HG03280 (cell line): Measurements from ENCODE around the gene DIS3L2.
"Not testable (repeated sequence)": the region's sequence is repeated elsewhere in the genome, so short reads cannot be mapped to it uniquely, and the experiment has no call there.

ENCODE experiments used
- ATAC-seq: cut with Tn5 transposase; IDR thresholded peaks from one replicate; pipeline ENCODE4 v1.9.1; 2021; ENCODE audit warnings: mild to moderate bottlenecking, moderate library complexity; ENCODE audit not compliant: unreplicated experiment

Gene DIS3L2

GRCh38 chr2:232316461-232317330 lies 355.2 kb downstream of the DIS3L2 start:
- ATAC-seq: no peak

GRCh38 chr2:232318169-232318855 lies 356.8 kb downstream of the DIS3L2 start:
- no peak for ATAC-seq

- ATAC-seq: no peak
Measured at GRCh38 chr2:232319067-232319802, 357.7 kb downstream of the DIS3L2 start.

DNA sequence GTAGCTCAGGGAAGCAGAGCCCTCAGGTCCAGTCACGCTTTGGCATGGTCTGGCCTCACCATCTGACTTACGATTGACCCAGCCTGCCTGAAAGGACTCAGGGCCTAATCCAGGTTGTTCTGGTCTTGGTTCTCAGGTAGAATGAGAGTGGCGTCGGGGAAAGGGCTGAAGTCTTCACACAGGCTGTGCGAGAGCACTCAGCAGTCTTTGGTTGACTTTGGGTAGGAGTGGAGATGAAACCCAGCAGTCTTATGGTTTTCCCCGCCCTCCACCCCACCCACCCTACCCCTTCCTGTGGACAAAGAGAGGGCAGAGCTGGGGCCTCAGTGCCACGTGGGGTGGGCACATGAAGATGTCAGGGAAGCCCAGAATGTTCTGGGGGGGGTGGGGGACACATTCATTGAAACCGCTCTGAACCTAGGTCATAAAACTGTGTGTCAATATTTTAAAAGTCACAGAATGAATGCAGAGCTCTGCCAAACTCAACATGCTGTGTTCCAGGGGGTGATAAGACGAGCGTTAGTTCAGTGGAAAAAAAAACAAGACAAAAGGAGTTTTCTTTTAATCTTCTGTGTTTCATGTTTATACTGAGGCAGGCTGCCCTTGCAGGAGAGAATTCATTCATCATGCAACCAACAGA lies 358.4 kb downstream of the DIS3L2 start:
- ATAC-seq: no peak

- ATAC-seq: no peak
Measured at GRCh38 chr2:232320443-232320803, 358.9 kb downstream of the DIS3L2 start.

GRCh38 chr2:232321156-232321816 lies 359.8 kb downstream of the DIS3L2 start:
- no peak for ATAC-seq

DNA sequence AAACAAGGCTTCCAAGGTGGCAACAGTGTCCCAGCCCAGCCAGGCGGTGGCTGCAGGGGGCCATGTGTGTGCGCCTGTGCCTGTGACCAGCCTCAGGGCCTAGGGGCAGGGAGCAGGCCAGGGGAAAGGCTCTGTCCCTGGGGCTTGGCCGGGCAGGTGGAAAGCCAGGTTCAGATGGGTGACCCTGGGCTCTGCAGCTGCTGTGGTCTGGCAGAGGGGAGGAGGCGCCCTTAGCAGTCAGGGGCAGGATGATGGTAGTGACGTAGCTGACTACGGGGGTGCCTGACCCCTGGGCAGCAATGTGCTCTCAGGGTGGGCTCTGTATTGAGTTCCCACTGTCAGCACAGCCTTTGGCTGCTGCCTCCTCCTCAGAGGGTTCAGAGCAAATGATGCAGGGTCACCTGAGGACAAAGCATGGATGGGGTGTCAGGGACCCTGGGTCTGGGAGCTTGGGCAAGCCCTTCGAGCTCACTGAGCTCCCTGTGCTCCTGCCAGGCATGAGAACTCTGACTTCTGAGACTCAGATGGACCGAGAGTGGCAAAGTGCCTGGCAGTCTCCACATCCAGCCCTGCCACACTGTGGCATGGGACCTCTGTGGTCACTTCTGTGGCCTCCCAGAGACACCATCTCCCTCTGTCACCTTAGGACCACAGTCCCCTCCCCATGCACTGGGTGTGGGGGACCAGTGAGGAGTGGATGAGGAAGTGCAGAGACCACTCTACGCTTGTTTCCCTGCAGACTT lies 360.5 kb downstream of the DIS3L2 start:
- no peak for ATAC-seq

DNA sequence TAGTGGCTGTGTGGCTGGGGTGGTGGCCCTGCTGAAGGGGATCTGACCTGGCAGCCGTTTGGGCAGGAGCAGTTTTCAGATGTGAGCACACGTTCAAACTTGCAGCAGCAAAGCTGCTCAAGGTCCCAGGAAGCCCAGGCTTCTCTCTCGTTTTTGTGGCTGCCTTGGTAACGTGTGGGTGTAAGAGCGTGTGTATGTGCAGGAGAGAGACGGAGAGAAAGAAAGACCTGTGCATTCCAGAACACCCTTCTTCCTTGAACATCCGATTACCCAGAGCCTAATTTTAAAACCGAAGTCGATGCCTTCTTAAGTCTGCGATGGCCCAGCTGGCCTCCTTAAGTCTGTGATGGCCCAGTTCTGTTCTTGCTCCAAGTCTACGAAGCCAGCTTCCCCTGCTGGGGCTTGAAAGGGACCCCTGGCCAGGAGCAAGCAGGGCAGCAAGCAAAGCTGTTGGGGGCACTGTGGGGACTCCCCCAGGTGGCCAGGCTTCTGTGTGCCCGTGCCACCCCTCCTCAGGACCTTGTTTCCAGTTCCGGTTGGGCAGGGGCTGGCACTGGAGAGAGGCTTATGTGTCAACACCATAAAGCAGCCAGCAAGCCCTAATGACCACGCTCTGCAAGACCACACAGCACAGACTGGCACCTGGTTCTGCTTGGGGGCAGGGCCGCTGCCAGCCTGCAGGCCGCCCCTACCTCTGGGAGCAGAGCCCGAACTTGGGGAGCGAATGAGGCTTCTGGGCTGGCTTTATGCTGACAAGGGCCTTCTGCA lies 361.2 kb downstream of the DIS3L2 start:
- ATAC-seq: no peak

- no peak for ATAC-seq
Measured at GRCh38 chr2:232323328-232323650, 361.8 kb downstream of the DIS3L2 start.

DNA sequence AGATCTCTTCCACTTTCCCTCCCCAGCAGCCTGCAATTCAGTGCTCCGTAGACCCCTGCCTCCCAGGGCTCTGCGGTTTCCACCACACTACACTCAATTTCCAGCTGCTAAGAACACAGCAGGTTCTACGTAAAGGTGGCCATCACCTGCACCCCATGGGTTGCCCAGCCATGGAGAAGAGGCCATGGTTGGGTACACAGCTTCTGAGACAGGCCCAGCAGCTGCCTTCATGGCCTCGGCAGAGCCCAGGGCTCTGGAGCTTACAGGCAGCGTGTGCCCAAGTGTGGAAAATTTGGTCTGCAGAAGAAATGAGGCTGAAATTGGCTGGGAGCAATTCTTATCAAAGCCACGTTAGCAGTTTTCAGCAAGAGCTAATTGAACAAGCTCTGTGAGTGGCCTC lies 362.5 kb downstream of the DIS3L2 start:
- not testable (repeated sequence) for ATAC-seq

DNA sequence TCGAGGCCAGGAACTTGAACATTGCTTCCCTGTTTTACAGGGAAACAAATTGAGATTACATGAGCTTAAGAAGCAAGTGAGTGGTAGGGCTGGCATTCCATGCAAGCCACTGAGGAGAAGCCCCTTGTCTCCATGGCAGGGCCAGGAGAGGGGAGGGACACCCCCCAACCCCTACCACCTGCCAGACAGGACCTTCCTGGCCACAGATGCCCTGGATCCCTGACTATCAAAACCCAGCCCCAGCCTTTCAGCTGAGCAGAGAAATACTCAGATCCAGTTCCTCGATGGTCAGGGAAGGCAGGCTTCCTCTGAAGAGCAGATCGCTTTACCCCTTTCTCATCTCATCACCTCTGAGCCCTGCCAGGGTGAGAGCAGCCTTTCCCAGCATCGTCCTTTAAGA lies 363.3 kb downstream of the DIS3L2 start:
- ATAC-seq: no peak

GRCh38 chr2:232325324-232326273 lies 364.1 kb downstream of the DIS3L2 start:
- no peak for ATAC-seq

DNA sequence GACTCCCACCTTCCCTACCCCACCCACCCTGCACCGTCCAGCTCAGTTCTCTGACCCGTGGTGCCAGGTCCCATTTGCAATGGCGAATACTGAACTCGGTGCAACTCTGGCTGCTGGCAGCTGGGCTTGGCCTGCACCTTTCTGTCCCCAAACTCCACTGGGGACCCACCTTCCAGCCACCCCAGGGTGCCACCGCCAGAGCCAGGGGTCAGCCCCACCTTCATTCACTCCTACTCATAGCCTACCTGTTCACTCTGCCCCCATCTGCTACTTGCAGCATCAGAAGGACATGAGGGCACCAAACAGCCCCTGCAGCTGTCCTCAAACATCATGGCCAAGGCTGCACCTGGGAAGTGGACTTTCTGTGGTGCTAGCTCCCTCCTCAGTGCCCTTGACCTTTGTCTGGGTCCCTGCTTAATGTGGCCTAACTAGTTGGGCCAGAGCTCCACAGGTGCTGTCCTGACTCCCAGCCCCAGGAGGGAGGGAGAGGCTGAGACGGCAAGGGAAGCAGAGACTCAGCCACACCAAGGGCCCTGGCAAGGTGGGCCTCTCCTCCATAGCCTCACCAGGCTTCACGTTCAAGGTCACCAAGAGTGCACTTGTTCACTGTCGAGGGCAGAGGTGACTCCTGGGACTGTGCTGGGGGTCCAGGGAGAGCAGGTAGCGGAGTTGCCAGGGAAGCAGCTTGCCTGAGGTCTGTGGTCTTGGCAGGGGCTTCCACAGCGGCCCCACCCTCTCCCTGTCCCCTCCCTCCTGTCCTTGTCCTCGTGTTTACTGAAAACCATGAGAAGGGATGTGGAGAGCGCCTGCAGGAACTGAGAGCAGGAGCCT lies 365.0 kb downstream of the DIS3L2 start:
- not testable (repeated sequence) for ATAC-seq

DNA sequence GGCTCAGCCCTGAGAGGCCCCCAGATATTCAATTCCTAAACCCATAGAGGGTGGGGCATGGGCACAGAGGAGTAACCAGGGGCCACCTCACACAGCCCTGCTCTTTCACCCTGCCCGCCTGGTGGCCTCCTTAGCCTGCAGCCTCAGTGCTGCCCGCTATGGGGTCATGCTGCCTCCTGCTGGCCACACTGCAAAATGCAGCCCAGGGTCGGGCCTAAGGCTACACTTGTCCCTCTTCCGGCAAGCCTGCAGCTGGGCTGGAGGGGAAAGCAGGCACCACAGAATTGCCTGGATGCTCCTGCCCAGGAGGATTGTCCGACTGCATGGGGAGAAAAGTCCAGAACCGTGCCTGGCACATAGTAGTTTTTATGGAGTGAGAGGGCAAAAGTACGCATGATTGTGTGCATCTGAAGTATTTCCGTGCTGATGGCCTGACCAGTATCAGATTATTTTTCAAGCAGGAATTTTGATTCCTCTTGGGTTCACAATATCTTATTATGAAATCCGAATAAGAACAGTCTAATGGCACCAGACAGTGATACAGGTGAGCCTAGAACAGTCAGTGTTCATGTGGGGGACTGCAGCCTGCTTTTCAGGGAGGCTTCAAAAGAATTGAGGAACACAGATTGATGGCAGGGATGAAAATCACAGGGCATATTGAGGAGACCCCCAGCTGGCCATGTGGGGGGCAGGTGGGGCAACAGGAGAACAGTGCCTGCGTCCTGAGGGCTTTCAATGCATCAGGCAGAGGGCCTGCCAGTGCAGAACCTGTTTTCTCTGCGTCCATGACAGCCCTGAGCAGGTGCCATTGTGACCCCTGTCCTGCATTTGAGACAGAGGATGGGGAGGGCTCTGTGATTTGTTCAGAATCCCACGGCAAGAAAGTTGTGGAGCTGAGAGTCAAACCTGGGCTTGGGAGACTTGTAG lies 365.9 kb downstream of the DIS3L2 start:
- ATAC-seq: peak; percentile 62

DNA sequence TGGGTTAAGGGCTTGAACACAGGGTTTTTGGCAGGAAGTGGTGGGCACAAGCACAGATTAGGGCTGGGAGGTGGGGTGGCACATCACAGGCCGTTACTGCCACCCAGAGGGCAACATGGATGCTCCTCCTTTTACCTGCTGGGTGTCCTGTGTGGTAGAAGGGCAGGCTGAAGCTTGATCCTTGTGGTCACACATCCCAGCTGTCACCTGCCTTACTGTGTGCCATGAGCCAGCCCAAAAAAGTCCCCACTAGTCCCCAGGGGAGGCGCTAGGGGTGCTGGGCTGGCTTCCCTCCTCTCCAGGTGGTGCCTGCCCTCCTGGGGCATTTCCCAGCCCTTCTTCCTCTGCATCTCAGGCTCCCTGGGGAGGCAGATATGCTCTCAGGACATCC lies 366.5 kb downstream of the DIS3L2 start:
- ATAC-seq: no peak
